ENCODE results near the gene EPHB3. TPM values are rescaled to one million over a fixed set of nuclear protein-coding genes. Genes with fewer than 3 reads are reported as not detected.

The EPHB3 gene
- polyA plus RNA-seq, 3 donors, result 0.71 to 1.2 (median 0.80) TPM

- Mint-ChIP-seq H3K9me3 (no peaks in the 10 kb centered on the region), H3K4me1 (peaks cover 13% of the 10 kb centered on the region), H3K27me3 (ENCODE audit: low read depth in 3 of 3) (peaks cover 0 to 3% (median 2%) of the 10 kb centered on the region in 3 donors), H3K27ac (no peak overlapping the region), H3K36me3 (peaks cover 0 to 3% of the 10 kb centered on the region in 2 donors), H3K4me3 (no peak overlapping the region)
- Histone ChIP-seq H3K4me2 (replicated peaks; ENCODE audit: extremely low read depth, low read length, poor library complexity, severe bottlenecking) (no peak overlapping the region), H3K27me3 (ENCODE audit: control insufficient read depth in 2 of 2, insufficient read depth in 2 of 2, low read length in 2 of 2) (no peaks in the 10 kb centered on the region), H3K4me1 (ENCODE audit: control insufficient read depth in 1 of 2, insufficient read depth in 2 of 2, low read length in 2 of 2) (peaks cover 14% of the 10 kb centered on the region in 2 donors), H3K9me3 (replicated peaks in 1 of 2; ENCODE audit: control insufficient read depth in 1 of 2, insufficient read depth in 1 of 2, low read length in 2 of 2) (no peaks in the 10 kb centered on the region), H2AFZ (ENCODE audit: insufficient read depth, low read depth, low read length, poor library complexity, severe bottlenecking) (no peak overlapping the region), H3K4me3 (replicated peaks in 1 of 3; ENCODE audit: low read depth in 2 of 3, low read length in 3 of 3) (no peak overlapping the region), H3K9ac (ENCODE audit: insufficient read depth, low read length, poor library complexity, severe bottlenecking) (no peak overlapping the region), H3K27ac (ENCODE audit: low read depth in 1 of 2, low read length in 2 of 2) (no peak overlapping the region), H4K20me1 (ENCODE audit: insufficient read depth, low read length) (no peaks in the 10 kb centered on the region), H3K36me3 (replicated peaks in 1 of 2; ENCODE audit: control insufficient read depth in 1 of 2, insufficient read depth in 2 of 2, low read length in 2 of 2) (no peaks in the 10 kb centered on the region), H3K79me2 (ENCODE audit: insufficient read depth, low read length) (no peaks in the 10 kb centered on the region)
- 95% methylated on average over 11 of the region's 15 CpGs for WGBS (ENCODE audit: insufficient coverage)
- TF ChIP-seq CTCF (IDR thresholded peaks at IDR 0.05), result no peak
- intact Hi-C loops (cut with micrococcal nuclease), result no loop called here
- DNase-seq, result no peak
These were observed 69.4 kb downstream of the EPHB3 start for GRCh38 chr3:184630861-184631471.

- Histone ChIP-seq H3K9ac (ENCODE audit: insufficient read depth, low read length, poor library complexity, severe bottlenecking) (no peak overlapping the region), H3K9me3 (replicated peaks in 1 of 2; ENCODE audit: control insufficient read depth in 1 of 2, insufficient read depth in 1 of 2, low read length in 2 of 2) (no peaks in the 10 kb centered on the region), H3K79me2 (ENCODE audit: insufficient read depth, low read length) (no peaks in the 10 kb centered on the region), H3K27ac (ENCODE audit: low read depth in 1 of 2, low read length in 2 of 2) (no peak overlapping the region), H3K36me3 (replicated peaks in 1 of 2; ENCODE audit: control insufficient read depth in 1 of 2, insufficient read depth in 2 of 2, low read length in 2 of 2) (no peaks in the 10 kb centered on the region), H3K4me3 (replicated peaks in 1 of 3; ENCODE audit: low read depth in 2 of 3, low read length in 3 of 3) (no peak overlapping the region), H2AFZ (ENCODE audit: insufficient read depth, low read depth, low read length, poor library complexity, severe bottlenecking) (no peak overlapping the region), H3K4me1 (ENCODE audit: control insufficient read depth in 1 of 2, insufficient read depth in 2 of 2, low read length in 2 of 2) (peaks cover 19% of the 10 kb centered on the region in 2 donors), H4K20me1 (ENCODE audit: insufficient read depth, low read length) (no peaks in the 10 kb centered on the region), H3K4me2 (replicated peaks; ENCODE audit: extremely low read depth, low read length, poor library complexity, severe bottlenecking) (no peak overlapping the region), H3K27me3 (ENCODE audit: control insufficient read depth in 2 of 2, insufficient read depth in 2 of 2, low read length in 2 of 2) (no peaks in the 10 kb centered on the region)
- WGBS (ENCODE audit: insufficient coverage), result 93% methylated on average over 18 of the region's 19 CpGs
- Mint-ChIP-seq H3K4me1 (peaks cover 13% of the 10 kb centered on the region), H3K4me3 (no peak overlapping the region), H3K27me3 (ENCODE audit: low read depth in 3 of 3) (peaks cover 0 to 3% (median 2%) of the 10 kb centered on the region in 3 donors), H3K9me3 (no peaks in the 10 kb centered on the region), H3K36me3 (peaks cover 0 to 3% of the 10 kb centered on the region in 2 donors), H3K27ac (no peak overlapping the region)
- no peak for TF ChIP-seq CTCF (IDR thresholded peaks at IDR 0.05)
- no peak for DNase-seq
- intact Hi-C loops (cut with micrococcal nuclease), result no loop called here
These were observed 69.9 kb downstream of the EPHB3 start for GRCh38 chr3:184631472-184631861.

Other genes with a start within 250 kb of the EPHB3 start
- gene EIF4G1, start 247.2 kb upstream of the EPHB3 start, polyA plus RNA-seq, result 100 to 1,000 TPM in 1 of 3 donors, 10 to 100 TPM in 2; 13.9 to 119 (median 24.2) TPM
- 10 to 100 TPM in 1 of 3 donors, 1 to 10 TPM in 2; 5.8 to 30.6 (median 7.7) TPM for gene FAM131A, start 224.2 kb upstream of the EPHB3 start, polyA plus RNA-seq
- 1 to 10 TPM in 1 of 3 donors, under 1 TPM in 1, not detected in 1; 0.16 to 2.7 TPM for gene CLCN2, start 200.2 kb upstream of the EPHB3 start, polyA plus RNA-seq
- 10 to 100 TPM; 21.7 to 67.3 (median 24.6) TPM for gene POLR2H, start 200.1 kb upstream of the EPHB3 start, polyA plus RNA-seq
- not detected for gene THPO, start 183.6 kb upstream of the EPHB3 start, polyA plus RNA-seq
- under 1 TPM in 1 of 3 donors, not detected in 2; 0.03 TPM for gene CHRD, start 181.7 kb upstream of the EPHB3 start, polyA plus RNA-seq
- gene MAGEF1, start 150.3 kb downstream of the EPHB3 start, polyA plus RNA-seq, result 10 to 100 TPM in 2 of 3 donors, 1 to 10 TPM in 1; 1.7 to 14.8 (median 12.2) TPM